HG03095 (cell line): ENCODE results near the gene ROS1.

ENCODE experiments used
- ATAC-seq: cut with Tn5 transposase; IDR thresholded peaks from one replicate; pipeline ENCODE4 v1.9.1; 2021; ENCODE audit warnings: moderate library complexity; ENCODE audit not compliant: unreplicated experiment

Gene ROS1

GRCh38 chr6:117441824-117442264 is 16.1 kb upstream of the ROS1 start:
- no peak for ATAC-seq

GRCh38 chr6:117440706-117441525 is 15.2 kb upstream of the ROS1 start:
- ATAC-seq: no peak

- no peak for ATAC-seq
Observed at GRCh38 chr6:117432273-117432672, 6.5 kb upstream of the ROS1 start.

GRCh38 chr6:117423754-117424153 is 2.0 kb downstream of the ROS1 start:
- ATAC-seq: no peak

GRCh38 chr6:117418320-117418719 is 7.4 kb downstream of the ROS1 start:
- no peak for ATAC-seq

- no peak for ATAC-seq
Observed at GRCh38 chr6:117417851-117418250, 7.9 kb downstream of the ROS1 start.

- no peak for ATAC-seq
Observed at GRCh38 chr6:117414770-117415169, 11.0 kb downstream of the ROS1 start.

GRCh38 chr6:117411474-117411873 is 14.3 kb downstream of the ROS1 start:
- ATAC-seq: no peak

- ATAC-seq: no peak
Observed at GRCh38 chr6:117409863-117410262, 15.9 kb downstream of the ROS1 start.

GRCh38 chr6:117409420-117409819 is 16.3 kb downstream of the ROS1 start:
- ATAC-seq: no peak

- no peak for ATAC-seq
Observed at GRCh38 chr6:117404548-117404947, 21.2 kb downstream of the ROS1 start.

- no peak for ATAC-seq
Observed at GRCh38 chr6:117401799-117402198, 23.9 kb downstream of the ROS1 start.

GRCh38 chr6:117399924-117400323 is 25.8 kb downstream of the ROS1 start:
- no peak for ATAC-seq

- ATAC-seq: no peak
Observed at GRCh38 chr6:117399126-117399525, 26.6 kb downstream of the ROS1 start.

- ATAC-seq: no peak
Observed at GRCh38 chr6:117397536-117398227, 28.1 kb downstream of the ROS1 start.

- no peak for ATAC-seq
Observed at GRCh38 chr6:117396228-117396627, 29.5 kb downstream of the ROS1 start.

- no peak for ATAC-seq
Observed at GRCh38 chr6:117395164-117395563, 30.6 kb downstream of the ROS1 start.

GRCh38 chr6:117393045-117393444 is 32.7 kb downstream of the ROS1 start:
- ATAC-seq: no peak

GRCh38 chr6:117391874-117392583 is 33.7 kb downstream of the ROS1 start:
- no peak for ATAC-seq

- no peak for ATAC-seq
Observed at GRCh38 chr6:117389227-117390057, 36.3 kb downstream of the ROS1 start.

GRCh38 chr6:117387454-117387974 is 38.2 kb downstream of the ROS1 start:
- ATAC-seq: no peak
